Measurements from ENCODE around the gene LMF1. TPM values are rescaled to one million over a fixed set of nuclear protein-coding genes. Genes with fewer than 3 reads are reported as not detected.
A peak's percentile ranks its signal among the peaks of the same experiment; 100 is the strongest.
"Not testable (repeated sequence)": the region's sequence is repeated elsewhere in the genome, so short reads cannot be mapped to it uniquely, and the experiment has no call there.

LMF1 gene
- total and polyA plus RNA-seq, 12 donors = 5.1 to 15.4 (median 7.6) TPM

DNA sequence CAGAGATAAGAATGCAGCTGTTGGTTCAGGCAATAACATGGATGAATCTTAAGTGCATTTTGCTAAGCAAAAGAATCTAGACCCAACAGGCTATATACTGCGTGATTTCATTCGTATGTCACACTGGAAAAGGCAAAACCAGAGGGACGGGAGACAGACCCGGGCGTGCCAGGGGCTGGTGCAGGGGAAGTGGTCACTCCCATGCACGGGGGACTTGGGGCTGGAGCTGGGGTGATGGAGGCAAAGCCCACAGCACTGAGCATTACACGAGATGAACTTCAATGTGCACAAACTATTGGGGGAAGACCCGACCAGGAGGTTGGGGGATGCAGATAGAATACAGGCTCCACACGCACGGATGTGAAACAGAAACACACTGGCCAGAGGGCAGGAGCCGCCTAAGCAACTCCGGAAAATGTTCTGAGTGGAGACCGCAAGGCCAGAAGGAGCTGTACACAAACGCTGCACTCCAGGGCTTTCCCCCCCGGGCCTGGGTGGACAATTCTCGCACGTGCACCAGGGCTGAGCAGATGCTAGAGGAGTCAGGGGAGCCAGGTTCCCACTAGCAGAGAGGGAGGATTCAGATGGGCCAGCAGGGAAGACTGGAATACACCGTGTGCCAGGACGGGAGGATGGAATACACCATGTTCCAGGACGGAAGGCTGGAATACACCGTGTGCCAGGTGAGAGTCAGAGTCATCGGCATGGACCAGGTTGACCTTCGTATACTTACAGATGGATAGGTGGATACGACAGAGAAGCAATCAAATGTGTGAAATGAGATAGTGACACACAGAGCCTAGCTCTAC lies 11.3 kb downstream of the LMF1 start:
- no peak overlapping the region for H3K4me3 ChIP-seq
- DNase-seq (no peak), ATAC-seq (no peak)
- H3K4me1 ChIP-seq = peaks cover 0 to 8% (median 3%) of the 10 kb centered on the region in 9 donors
- H3K27ac ChIP-seq = no peak overlapping the region
- H3K9me3 ChIP-seq = peaks cover 0 to 13% (median 0%) of the 10 kb centered on the region in 11 donors
- intact Hi-C loops (cut with DNase I) = loop anchor here in 1 of 10 donors (10.0 kb wide), 1 partner anchor 65 kb away; no protein-coding TSS in a partner anchor
- WGBS, 2 donors = 88 to 89% methylated on average over 24 of the region's 24 CpGs
- peaks cover 0 to 5% (median 0%) of the 10 kb centered on the region in 9 donors for H3K36me3 ChIP-seq
- TF ChIP-seq, protein P1, sequence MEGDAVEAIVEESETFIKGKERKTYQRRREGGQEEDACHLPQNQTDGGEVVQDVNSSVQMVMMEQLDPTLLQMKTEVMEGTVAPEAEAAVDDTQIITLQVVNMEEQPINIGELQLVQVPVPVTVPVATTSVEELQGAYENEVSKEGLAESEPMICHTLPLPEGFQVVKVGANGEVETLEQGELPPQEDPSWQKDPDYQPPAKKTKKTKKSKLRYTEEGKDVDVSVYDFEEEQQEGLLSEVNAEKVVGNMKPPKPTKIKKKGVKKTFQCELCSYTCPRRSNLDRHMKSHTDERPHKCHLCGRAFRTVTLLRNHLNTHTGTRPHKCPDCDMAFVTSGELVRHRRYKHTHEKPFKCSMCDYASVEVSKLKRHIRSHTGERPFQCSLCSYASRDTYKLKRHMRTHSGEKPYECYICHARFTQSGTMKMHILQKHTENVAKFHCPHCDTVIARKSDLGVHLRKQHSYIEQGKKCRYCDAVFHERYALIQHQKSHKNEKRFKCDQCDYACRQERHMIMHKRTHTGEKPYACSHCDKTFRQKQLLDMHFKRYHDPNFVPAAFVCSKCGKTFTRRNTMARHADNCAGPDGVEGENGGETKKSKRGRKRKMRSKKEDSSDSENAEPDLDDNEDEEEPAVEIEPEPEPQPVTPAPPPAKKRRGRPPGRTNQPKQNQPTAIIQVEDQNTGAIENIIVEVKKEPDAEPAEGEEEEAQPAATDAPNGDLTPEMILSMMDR (IDR thresholded peaks at IDR 0.05) = no peak
- H3K27me3 ChIP-seq = no peaks in the 10 kb centered on the region

DNA sequence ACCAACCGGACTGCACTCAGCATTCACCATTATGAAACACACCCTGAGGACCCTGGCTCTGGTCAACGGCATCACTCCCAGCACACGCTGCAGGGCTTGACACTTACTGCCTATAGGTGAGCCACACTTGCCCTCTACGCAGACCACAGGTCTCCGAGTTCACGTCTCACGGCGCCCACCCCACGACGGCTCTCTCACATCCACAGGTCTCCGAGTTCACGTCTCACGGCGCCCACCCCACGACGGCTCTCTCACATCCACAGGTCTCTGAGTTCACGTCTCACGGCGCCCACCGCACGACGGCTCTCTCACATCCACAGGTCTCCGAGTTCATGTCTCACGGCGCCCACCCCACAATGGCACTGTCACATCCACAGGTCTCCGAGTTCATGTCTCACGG lies 15.0 kb downstream of the LMF1 start:
- not testable (repeated sequence) for ATAC-seq, DNase-seq, H3K4me3 ChIP-seq, H3K27me3 ChIP-seq, H3K4me1 ChIP-seq, H3K27ac ChIP-seq
- intact Hi-C loops (cut with DNase I) = loop anchor here in 1 of 10 donors (10.0 kb wide), 1 partner anchor 61 kb away; no protein-coding TSS in a partner anchor
- peaks cover 0 to 13% (median 0%) of the 10 kb centered on the region in 11 donors for H3K9me3 ChIP-seq
- WGBS, 2 donors = 91 to 97% methylated on average over 17 to 27 of the region's 27 CpGs
- H3K36me3 ChIP-seq = peaks cover 0 to 26% (median 0%) of the 10 kb centered on the region in 9 donors

DNA sequence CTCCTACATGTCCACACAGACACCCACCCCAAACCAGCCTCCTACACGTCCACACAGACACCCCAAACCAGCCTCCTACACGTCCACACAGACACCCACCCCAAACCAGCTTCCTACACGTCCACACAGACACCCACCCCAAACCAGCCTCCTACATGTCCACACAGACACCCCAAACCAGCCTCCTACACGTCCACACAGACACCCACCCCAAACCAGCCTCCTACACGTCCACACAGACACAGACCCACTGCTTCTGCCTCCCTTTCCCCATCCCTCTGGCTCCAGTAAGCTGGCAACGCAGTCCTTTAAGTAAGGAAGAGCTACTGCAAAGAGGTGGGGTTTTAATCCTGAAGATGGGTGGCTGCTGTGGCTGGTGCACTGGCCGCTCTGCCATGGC lies 17.0 kb downstream of the LMF1 start:
- intact Hi-C loops (cut with DNase I) = loop anchor here in 1 of 10 donors (10.0 kb wide), 1 partner anchor 59 kb away; no protein-coding TSS in a partner anchor
- H3K9me3 ChIP-seq = peaks cover 0 to 13% (median 0%) of the 10 kb centered on the region in 11 donors
- not testable (repeated sequence) for ATAC-seq, DNase-seq, H3K4me1 ChIP-seq, H3K27me3 ChIP-seq, H3K4me3 ChIP-seq, H3K27ac ChIP-seq
- 88 to 94% methylated on average over 5 of the region's 7 CpGs for WGBS, 2 donors
- H3K36me3 ChIP-seq = peaks cover 0 to 26% (median 0%) of the 10 kb centered on the region in 9 donors

DNA sequence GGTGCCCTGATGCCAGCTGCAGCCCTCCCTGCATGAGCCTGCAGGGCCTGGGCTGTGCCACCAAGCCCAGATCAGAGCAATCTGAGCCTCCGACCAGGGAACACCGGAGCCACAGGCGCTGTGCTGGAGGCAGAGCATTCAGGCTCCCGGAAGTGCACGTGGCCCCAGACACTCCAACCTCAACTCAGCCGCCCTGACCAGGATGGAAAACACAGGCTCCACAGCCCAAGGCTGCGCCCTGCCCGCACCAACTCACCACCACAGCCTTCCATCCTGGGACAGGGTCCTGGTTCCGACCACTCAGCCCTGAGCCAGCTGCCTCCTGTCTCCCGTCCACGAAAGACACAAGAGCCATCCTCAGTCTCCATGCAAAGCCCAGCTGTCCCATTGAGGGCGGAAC lies 18.5 kb downstream of the LMF1 start:
- Histone ChIP-seq H3K4me1 (no peaks in the 10 kb centered on the region), H3K27ac (no peak overlapping the region), H3K27me3 (no peaks in the 10 kb centered on the region), H3K9me3 (peaks cover 0 to 8% (median 0%) of the 10 kb centered on the region in 11 donors), H3K36me3 (peaks cover 0 to 27% (median 0%) of the 10 kb centered on the region in 9 donors), H3K4me3 (no peak overlapping the region)
- ATAC-seq (peak in 3 of 8 donors; percentile 18 to 53 (median 30)), DNase-seq (no peak)
- 85 to 96% methylated on average over 12 of the region's 12 CpGs for WGBS, 2 donors
- intact Hi-C loops (cut with DNase I) = loop anchor here in 1 of 10 donors (10.0 kb wide), 1 partner anchor 58 kb away; no protein-coding TSS in a partner anchor
- TF ChIP-seq, protein P1 (IDR thresholded peaks at IDR 0.05) = no peak

DNA sequence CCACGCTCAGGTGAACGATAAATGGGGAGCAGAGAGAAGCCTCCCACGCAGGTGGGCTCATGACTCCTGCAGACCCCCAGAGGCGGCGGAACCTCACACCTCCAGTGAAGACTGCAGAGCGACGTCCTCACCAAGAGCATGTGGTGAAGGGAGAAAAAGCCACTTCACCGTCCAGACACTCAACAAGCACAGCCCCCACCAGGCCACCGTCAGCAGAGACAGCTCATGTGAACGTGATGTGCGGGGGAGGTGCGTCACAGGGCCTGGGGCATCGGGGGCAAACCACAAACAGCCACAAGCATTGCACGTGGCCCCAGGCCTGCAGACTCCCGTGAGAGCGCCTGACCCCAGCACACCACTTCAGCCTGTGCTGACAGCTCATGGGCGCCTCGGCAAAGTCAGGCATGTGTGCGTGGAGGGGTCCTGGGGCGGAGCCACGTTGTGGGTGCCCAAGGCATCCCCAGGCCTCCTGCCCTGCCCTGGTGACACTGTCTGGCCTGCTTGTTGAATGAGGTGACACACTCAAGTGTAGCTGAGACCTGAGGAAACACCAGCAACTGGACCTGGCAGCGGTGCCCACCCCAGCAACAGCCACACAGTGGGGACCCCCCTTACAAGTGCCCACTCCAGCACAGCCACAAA lies 19.0 kb downstream of the LMF1 start:
- Histone ChIP-seq H3K27me3 (no peaks in the 10 kb centered on the region), H3K4me1 (no peaks in the 10 kb centered on the region), H3K27ac (no peak overlapping the region), H3K4me3 (no peak overlapping the region), H3K9me3 (peaks cover 0 to 3% (median 0%) of the 10 kb centered on the region in 11 donors), H3K36me3 (peaks cover 0 to 32% (median 0%) of the 10 kb centered on the region in 9 donors)
- DNase-seq (no peak), ATAC-seq (peak in 2 of 8 donors; percentile 22 to 30)
- intact Hi-C loops (cut with DNase I) = loop anchor here in 1 of 10 donors (10.0 kb wide), 1 partner anchor 57 kb away; no protein-coding TSS in a partner anchor
- 85 to 92% methylated on average over 22 of the region's 22 CpGs for WGBS, 2 donors
- TF ChIP-seq, protein P1 (IDR thresholded peaks at IDR 0.05) = no peak

DNA sequence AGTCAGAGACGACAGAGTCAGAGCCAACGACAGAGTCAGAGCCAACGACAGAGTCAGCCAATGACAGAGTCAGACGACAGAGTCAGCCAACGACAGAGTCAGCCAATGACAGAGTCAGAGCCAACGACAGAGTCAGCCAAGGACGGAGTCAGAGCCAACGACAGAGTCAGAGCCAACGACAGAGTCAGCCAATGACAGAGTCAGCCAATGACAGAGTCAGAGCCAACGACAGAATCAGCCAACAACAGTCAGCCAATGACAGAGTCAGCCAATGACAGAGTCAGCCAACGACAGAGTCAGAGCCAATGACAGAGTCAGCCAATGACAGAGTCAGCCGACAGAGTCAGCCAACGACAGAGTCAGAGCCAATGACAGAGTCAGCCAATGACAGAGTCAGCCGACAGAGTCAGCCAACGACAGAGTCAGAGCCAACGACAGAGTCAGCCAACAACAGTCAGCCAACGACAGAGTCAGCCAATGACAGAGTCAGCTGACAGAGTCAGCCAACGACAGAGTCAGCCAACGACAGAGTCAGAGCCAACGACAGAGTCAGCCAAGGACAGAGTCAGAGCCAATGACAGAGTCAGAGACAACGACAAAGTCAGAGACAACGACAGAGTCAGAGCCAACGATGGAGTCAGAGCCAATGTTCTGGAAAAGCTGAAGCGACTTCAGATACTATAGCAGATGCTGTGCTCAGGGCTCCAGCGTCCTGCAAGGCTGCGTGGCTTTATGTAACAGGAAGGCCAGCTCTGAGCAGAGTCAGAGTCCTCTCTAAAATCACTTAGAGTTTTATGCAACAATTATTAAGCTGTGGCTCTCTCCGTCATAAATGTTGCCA lies 19.8 kb downstream of the LMF1 start:
- not testable (repeated sequence) for DNase-seq, H3K4me1 ChIP-seq
- 64 to 73% methylated on average over 22 to 27 of the region's 27 CpGs for WGBS, 2 donors

DNA sequence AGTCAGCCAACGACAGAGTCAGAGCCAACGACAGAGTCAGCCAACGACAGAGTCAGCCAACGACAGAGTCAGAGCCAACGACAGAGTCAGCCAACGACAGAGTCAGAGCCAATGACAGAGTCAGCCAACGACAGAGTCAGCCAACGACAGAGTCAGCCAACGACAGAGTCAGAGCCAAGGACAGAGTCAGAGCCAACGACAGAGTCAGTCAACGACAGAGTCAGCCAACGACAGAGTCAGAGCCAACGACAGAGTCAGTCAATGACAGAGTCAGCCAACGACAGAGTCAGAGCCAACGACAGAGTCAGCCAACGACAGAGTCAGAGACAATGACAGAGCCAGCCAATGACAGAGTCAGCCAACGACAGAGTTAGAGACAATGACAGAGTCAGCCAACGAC lies 22.0 kb downstream of the LMF1 start:
- DNase-seq, H3K9me3 ChIP-seq, ATAC-seq: not testable (repeated sequence)

More for the DNA sequence above, 19.8 kb downstream of the LMF1 start:
- not testable (repeated sequence) for H3K9me3 ChIP-seq, H3K27ac ChIP-seq, H3K27me3 ChIP-seq, H3K4me3 ChIP-seq
- peak in 1 of 8 donors; percentile 42 for ATAC-seq
- H3K36me3 ChIP-seq = peaks cover 0 to 40% (median 0%) of the 10 kb centered on the region in 9 donors
- intact Hi-C loops (cut with DNase I) = loop anchor here in 1 of 10 donors (10.0 kb wide), 1 partner anchor 56 kb away; no protein-coding TSS in a partner anchor

More for the DNA sequence above, 22.0 kb downstream of the LMF1 start:
- H3K4me1 ChIP-seq; H3K27ac ChIP-seq; H3K4me3 ChIP-seq; H3K27me3 ChIP-seq; intact Hi-C loops (cut with DNase I): not testable (repeated sequence)
- peaks cover 0 to 47% (median 0%) of the 10 kb centered on the region in 9 donors for H3K36me3 ChIP-seq
- WGBS, 2 donors = 83 to 90% methylated on average over 13 to 18 of the region's 18 CpGs

All from heart right ventricle (tissue), 16 donors.